PC-3 (cell line): ENCODE measurements around the gene HS3ST5. TPM values are rescaled to one million over a fixed set of nuclear protein-coding genes. Genes with fewer than 3 reads are reported as not detected.
A peak's percentile ranks its signal among the peaks of the same experiment; 100 is the strongest.
"Not testable (repeated sequence)": the region's sequence is repeated elsewhere in the genome, so short reads cannot be mapped to it uniquely, and the experiment has no call there.

Source experiments
- ATAC-seq: fragments of 200-7000 bp; cut with Tn5 transposase; 2 replicates; pipeline ENCODE4 v1.9.1; 2020; ENCODE audit warnings: mild to moderate bottlenecking, moderate library complexity
- BruUV-seq: library from RNA; stranded (reverse); fragments of 400-500 nt; replicated peaks from 2 replicates; lab custom pipeline; 2021; lab: Mats Ljungman, UMichigan
- CTCF ChIA-PET: fragments of 300-600 bp; sonication (Branson Sonifier 250); formaldehyde crosslinking; loops from one replicate; lab custom pipeline; 2022; ENCODE audit warnings: antibody characterized with exemption; lab: Charles Lee
- POLR2A ChIA-PET: fragments of 300-600 bp; sonication (Branson Sonifier 250); formaldehyde crosslinking; loops from one replicate; lab custom pipeline; 2022; ENCODE audit warnings: antibody characterized with exemption; ENCODE audit not compliant: unreplicated experiment; lab: Charles Lee
- DNase-seq: peaks from one replicate; pipeline ENCODE4 v3.0.0-alpha.2; 2015
- H2AFZ ChIP-seq: fragments of 300-600 bp; sonication (generic); 2 replicates; pipeline ENCODE4 v1.6.0; 2016; ENCODE audit warnings: antibody characterized with exemption, low read length
- H3F3A ChIP-seq: fragments of 300-600 bp; sonication (generic); one replicate; pipeline ENCODE4 v1.6.0; 2017; ENCODE audit warnings: antibody characterized with exemption, low read length, control low read depth, mild to moderate bottlenecking; ENCODE audit not compliant: unreplicated experiment
- H3K27ac ChIP-seq: fragments of 300-600 bp; sonication (generic); 2 replicates; pipeline ENCODE4 v1.5.1; 2016; ENCODE audit warnings: mild to moderate bottlenecking, low read length
- H3K27me3 ChIP-seq: fragments of 300-600 bp; sonication (generic); 2 replicates; pipeline ENCODE4 v1.6.1; 2016; ENCODE audit warnings: low read length, mixed read lengths
- H3K36me3 ChIP-seq: fragments of 300-600 bp; sonication (generic); 2 replicates; pipeline ENCODE4 v1.6.1; 2016; ENCODE audit warnings: low read depth, mixed run types, low read length, mixed read lengths
- H3K4me1 ChIP-seq: fragments of 300-600 bp; sonication (generic); 2 replicates; pipeline ENCODE4 v1.5.1; 2016; ENCODE audit warnings: low read length; ENCODE audit not compliant: insufficient read depth
- H3K4me2 ChIP-seq: fragments of 300-600 bp; sonication (generic); 2 replicates; pipeline ENCODE4 v1.6.0; 2016; ENCODE audit warnings: low read length
- H3K4me3 ChIP-seq: fragments of 300-600 bp; sonication (generic); 2 replicates; pipeline ENCODE4 v1.5.1; 2016; ENCODE audit warnings: mild to moderate bottlenecking, low read length, mixed read lengths
- H3K79me2 ChIP-seq: fragments of 300-600 bp; sonication (generic); 2 replicates; pipeline ENCODE4 v1.6.1; 2017; ENCODE audit warnings: low read length, mixed read lengths
- H3K9ac ChIP-seq: fragments of 300-600 bp; sonication (generic); 2 replicates; pipeline ENCODE4 v1.6.0; 2016; ENCODE audit warnings: mild to moderate bottlenecking, low read length
- H3K9me2 ChIP-seq: fragments of 300-600 bp; sonication (generic); replicated peaks from 2 replicates; pipeline ENCODE4 v1.6.1; 2016; ENCODE audit warnings: mixed run types, low read length, mixed read lengths
- H3K9me3 ChIP-seq: fragments of 300-600 bp; sonication (generic); 2 replicates; pipeline ENCODE4 v1.6.1; 2016; ENCODE audit warnings: low read length, mixed read lengths
- H4K20me1 ChIP-seq: fragments of 300-600 bp; sonication (generic); 2 replicates; pipeline ENCODE4 v1.6.1; 2016; ENCODE audit warnings: low read length, mixed read lengths
- CTCF ChIP-seq: fragments of 300-600 bp; sonication (generic); conservative IDR thresholded peaks from 2 replicates; pipeline ENCODE4 v1.5.1; 2017; ENCODE audit warnings: antibody characterized with exemption, low read depth, mild to moderate bottlenecking, low read length
- EZH2 ChIP-seq: fragments of 300-600 bp; sonication (generic); IDR thresholded peaks from one replicate; pipeline ENCODE4 v1.6.1; 2017; ENCODE audit warnings: antibody characterized with exemption, mild to moderate bottlenecking, low read length; ENCODE audit not compliant: unreplicated experiment
- EZH2phosphoT487 ChIP-seq: fragments of 300-600 bp; sonication (generic); IDR thresholded peaks from 2 replicates; pipeline ENCODE4 v1.6.1; 2018; ENCODE audit warnings: mild to moderate bottlenecking, antibody characterized with exemption, low read length, borderline replicate concordance
- intact Hi-C: fragments of 100-400 bp; cut with micrococcal nuclease; formaldehyde crosslinking; loops from 2 replicates; pipeline ENCODE4 v1.9.0; 2023
- total RNA-seq: library from RNA; depleted of rRNA; stranded (reverse); fragments of >200 nt; gene quantifications from 2 replicates; pipeline ENCODE4 v1.2.3, GENCODE V29; 2014

Gene HS3ST5
- total RNA-seq, 1 experiment from 2014 or later: 1.2 TPM

GRCh38 chr6:114024746-114025145 is 318.1 kb downstream of the HS3ST5 start:
- no peak for DNase-seq
- ChIA-PET CTCF (no interaction called here), POLR2A (no interaction called here)
- H2AFZ ChIP-seq: no peak overlapping the region
- intact Hi-C loops: no loop called here
- no peak overlapping the region for H3K4me3 ChIP-seq
- no peak for ATAC-seq
- H4K20me1 ChIP-seq: no peaks in the 10 kb centered on the region
- H3K4me1 ChIP-seq: no peaks in the 10 kb centered on the region
- no peaks in the 10 kb centered on the region for H3K9me3 ChIP-seq
- no peak overlapping the region for H3K4me2 ChIP-seq
- no peaks in the 10 kb centered on the region for H3K79me2 ChIP-seq
- H3K27me3 ChIP-seq: no peaks in the 10 kb centered on the region
- no peaks in the 10 kb centered on the region for H3K9me2 ChIP-seq
- H3F3A ChIP-seq: no peaks in the 10 kb centered on the region
- BruUV-seq: no TSS peak
- TF ChIP-seq EZH2: no peak
- TF ChIP-seq CTCF: no peak
- TF ChIP-seq EZH2phosphoT487: no peak
- no peak overlapping the region for H3K27ac ChIP-seq
- H3K9ac ChIP-seq: no peak overlapping the region
- no peaks in the 10 kb centered on the region for H3K36me3 ChIP-seq

GRCh38 chr6:114020196-114020595 is 322.6 kb downstream of the HS3ST5 start:
- BruUV-seq: no TSS peak
- Histone ChIP-seq H2AFZ (no peak overlapping the region), H3K36me3 (no peaks in the 10 kb centered on the region), H3K27ac (no peak overlapping the region), H3K9me3 (no peaks in the 10 kb centered on the region), H3K4me3 (no peak overlapping the region), H3K9me2 (no peaks in the 10 kb centered on the region), H3F3A (no peaks in the 10 kb centered on the region), H3K4me1 (peaks cover 21% of the 10 kb centered on the region), H3K9ac (no peak overlapping the region), H3K79me2 (no peaks in the 10 kb centered on the region), H3K4me2 (no peak overlapping the region), H3K27me3 (no peaks in the 10 kb centered on the region), H4K20me1 (no peaks in the 10 kb centered on the region)
- DNase-seq (no peak), ATAC-seq (no peak)
- intact Hi-C loops: no loop called here
- no peak for TF ChIP-seq EZH2phosphoT487
- TF ChIP-seq EZH2: no peak
- CTCF ChIA-PET: no interaction called here
- POLR2A ChIA-PET: no interaction called here

- ATAC-seq (peak; percentile 31; the same call in 1 of the 2 replicates), DNase-seq (peak; percentile 91)
- Histone ChIP-seq H3K4me2 (peak overlapping the region; percentile 67), H3K27ac (peak overlapping the region; percentile 23; the same call in 1 of the 2 replicates), H2AFZ (peak overlapping the region; percentile 30; the same call in 1 of the 2 replicates), H3K4me3 (peak overlapping the region; percentile 24; the same call in 1 of the 2 replicates), H3K4me1 (peaks cover 21% of the 10 kb centered on the region)
- H3K9ac ChIP-seq, POLR2A ChIA-PET, CTCF ChIA-PET, H3K27me3 ChIP-seq, H3K79me2 ChIP-seq, H3K9me2 ChIP-seq, H3K9me3 ChIP-seq, H3K36me3 ChIP-seq, H4K20me1 ChIP-seq, H3F3A ChIP-seq, BruUV-seq: not testable (repeated sequence)
- intact Hi-C loops: loop anchor here (1.0 to 5.0 kb wide), 2 partner anchors 20 to 35 kb away; no protein-coding TSS in a partner anchor
Observed at GRCh38 chr6:114017146-114017545, 325.7 kb downstream of the HS3ST5 start.

GRCh38 chr6:114014106-114014505 is 328.7 kb downstream of the HS3ST5 start:
- H3F3A ChIP-seq, H3K36me3 ChIP-seq, DNase-seq, H3K79me2 ChIP-seq, H3K27me3 ChIP-seq, BruUV-seq, H3K27ac ChIP-seq, POLR2A ChIA-PET, H2AFZ ChIP-seq, H3K9me2 ChIP-seq, ATAC-seq, H4K20me1 ChIP-seq, H3K9ac ChIP-seq, H3K9me3 ChIP-seq, H3K4me3 ChIP-seq, intact Hi-C loops, CTCF ChIA-PET, H3K4me2 ChIP-seq: not testable (repeated sequence)
- H3K4me1 ChIP-seq: peaks cover 25% of the 10 kb centered on the region

GRCh38 chr6:114011486-114011885 is 331.3 kb downstream of the HS3ST5 start:
- H3K27ac ChIP-seq, H2AFZ ChIP-seq, H3F3A ChIP-seq, ATAC-seq, CTCF ChIA-PET, DNase-seq, H3K36me3 ChIP-seq, H3K9ac ChIP-seq, H3K9me2 ChIP-seq, H3K9me3 ChIP-seq, POLR2A ChIA-PET, H3K4me2 ChIP-seq, H3K4me3 ChIP-seq, H3K79me2 ChIP-seq, intact Hi-C loops, BruUV-seq, H3K27me3 ChIP-seq, H4K20me1 ChIP-seq: not testable (repeated sequence)
- H3K4me1 ChIP-seq: peaks cover 24% of the 10 kb centered on the region
